PC-3 (cell line): ENCODE data around the gene ADAM22.

Experiments used
- EZH2 ChIP-seq: fragments of 300-600 bp; sonication (generic); IDR thresholded peaks from one replicate; pipeline ENCODE4 v1.6.1; 2017; ENCODE audit warnings: antibody characterized with exemption, mild to moderate bottlenecking, low read length; ENCODE audit not compliant: unreplicated experiment
- EZH2phosphoT487 ChIP-seq: fragments of 300-600 bp; sonication (generic); IDR thresholded peaks from 2 replicates; pipeline ENCODE4 v1.6.1; 2018; ENCODE audit warnings: mild to moderate bottlenecking, antibody characterized with exemption, low read length, borderline replicate concordance
- TF ChIP-seq, protein P1 (sequence below): fragments of 300-600 bp; sonication (generic); conservative IDR thresholded peaks from 2 replicates; pipeline ENCODE4 v1.5.1; 2017; ENCODE audit warnings: antibody characterized with exemption, low read depth, mild to moderate bottlenecking, low read length

- TF ChIP-seq, protein P1, sequence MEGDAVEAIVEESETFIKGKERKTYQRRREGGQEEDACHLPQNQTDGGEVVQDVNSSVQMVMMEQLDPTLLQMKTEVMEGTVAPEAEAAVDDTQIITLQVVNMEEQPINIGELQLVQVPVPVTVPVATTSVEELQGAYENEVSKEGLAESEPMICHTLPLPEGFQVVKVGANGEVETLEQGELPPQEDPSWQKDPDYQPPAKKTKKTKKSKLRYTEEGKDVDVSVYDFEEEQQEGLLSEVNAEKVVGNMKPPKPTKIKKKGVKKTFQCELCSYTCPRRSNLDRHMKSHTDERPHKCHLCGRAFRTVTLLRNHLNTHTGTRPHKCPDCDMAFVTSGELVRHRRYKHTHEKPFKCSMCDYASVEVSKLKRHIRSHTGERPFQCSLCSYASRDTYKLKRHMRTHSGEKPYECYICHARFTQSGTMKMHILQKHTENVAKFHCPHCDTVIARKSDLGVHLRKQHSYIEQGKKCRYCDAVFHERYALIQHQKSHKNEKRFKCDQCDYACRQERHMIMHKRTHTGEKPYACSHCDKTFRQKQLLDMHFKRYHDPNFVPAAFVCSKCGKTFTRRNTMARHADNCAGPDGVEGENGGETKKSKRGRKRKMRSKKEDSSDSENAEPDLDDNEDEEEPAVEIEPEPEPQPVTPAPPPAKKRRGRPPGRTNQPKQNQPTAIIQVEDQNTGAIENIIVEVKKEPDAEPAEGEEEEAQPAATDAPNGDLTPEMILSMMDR = no peak
- no peak for TF ChIP-seq EZH2phosphoT487
- TF ChIP-seq EZH2 = no peak
These were observed 156.6 kb downstream of the ADAM22 start for GRCh38 chr7:88090671-88091070.
